ACC112 (cell line): ENCODE measurements around the gene PIN1.

Source experiments
- H2AFZ ChIP-seq: fragments of 200-600 bp; sonication (generic); one replicate; pipeline ENCODE4 v1.6.0; 2017; ENCODE audit warnings: antibody characterized with exemption, low read length; ENCODE audit not compliant: unreplicated experiment
- H3K27ac ChIP-seq: fragments of 200-600 bp; sonication (generic); 2 replicates; pipeline ENCODE4 v1.5.1; 2014; ENCODE audit warnings: low read depth, mild to moderate bottlenecking, antibody characterized with exemption, low read length, moderate library complexity
- H3K27me3 ChIP-seq: fragments of 200-600 bp; sonication (generic); 2 replicates; pipeline ENCODE4 v1.6.1; 2014; ENCODE audit warnings: mild to moderate bottlenecking, antibody characterized with exemption, low read length, moderate library complexity, mixed read lengths; ENCODE audit not compliant: insufficient read depth
- H3K36me3 ChIP-seq: fragments of 200-600 bp; sonication (generic); 2 replicates; pipeline ENCODE4 v1.6.1; 2016; ENCODE audit warnings: mild to moderate bottlenecking, antibody characterized with exemption, low read length, moderate library complexity, mixed read lengths; ENCODE audit not compliant: insufficient read depth
- H3K4me1 ChIP-seq: fragments of 200-600 bp; sonication (generic); one replicate; pipeline ENCODE4 v1.6.1; 2016; ENCODE audit warnings: low read length, mixed read lengths; ENCODE audit not compliant: insufficient read depth, unreplicated experiment, control insufficient read depth
- H3K4me3 ChIP-seq: fragments of 200-600 bp; sonication (generic); 2 replicates; pipeline ENCODE4 v1.5.1; 2014; ENCODE audit warnings: mild to moderate bottlenecking, low read depth, low read length
- H3K79me2 ChIP-seq: fragments of 200-600 bp; sonication (generic); one replicate; pipeline ENCODE4 v1.6.0; 2016; ENCODE audit warnings: low read length; ENCODE audit not compliant: control insufficient read depth, unreplicated experiment, insufficient read depth

Gene PIN1

DNA sequence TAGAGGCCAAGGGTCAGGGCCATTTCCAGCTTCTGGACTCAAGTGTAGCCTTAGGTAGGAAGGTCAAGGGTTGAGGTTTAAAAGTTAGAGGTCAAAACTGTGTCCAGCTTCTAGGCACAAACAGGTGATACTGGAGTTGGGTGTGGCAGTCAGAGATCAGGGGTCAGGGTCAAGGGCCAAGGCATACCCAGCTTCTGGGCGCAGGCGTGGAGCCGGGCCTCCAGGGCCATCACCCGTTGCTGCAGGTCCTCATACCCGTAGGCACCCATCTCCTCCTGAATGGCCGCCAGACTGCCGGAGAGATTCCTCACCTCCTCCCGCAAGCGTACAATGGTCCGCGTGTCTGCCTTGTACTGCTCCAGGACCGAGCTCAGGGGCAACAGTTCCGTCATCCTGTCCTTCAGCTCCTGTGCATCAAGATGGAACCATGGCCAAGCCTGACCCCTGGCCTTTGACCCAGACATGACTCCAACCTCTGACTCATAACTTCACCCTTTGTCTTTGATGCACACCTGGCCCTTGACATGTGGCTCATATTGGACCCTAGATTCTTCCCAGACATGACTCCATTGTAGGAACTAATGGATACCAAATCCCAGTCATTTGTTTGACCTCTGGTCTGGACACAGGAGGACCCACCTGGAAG lies 22.1 kb downstream of the PIN1 start:
- H3K79me2 ChIP-seq: no peaks in the 10 kb centered on the region
- no peaks in the 10 kb centered on the region for H3K4me1 ChIP-seq
- H3K36me3 ChIP-seq: no peaks in the 10 kb centered on the region
- no peak overlapping the region for H2AFZ ChIP-seq
- H3K27ac ChIP-seq: no peak overlapping the region
- H3K4me3 ChIP-seq: no peak overlapping the region
- H3K27me3 ChIP-seq: no peaks in the 10 kb centered on the region

DNA sequence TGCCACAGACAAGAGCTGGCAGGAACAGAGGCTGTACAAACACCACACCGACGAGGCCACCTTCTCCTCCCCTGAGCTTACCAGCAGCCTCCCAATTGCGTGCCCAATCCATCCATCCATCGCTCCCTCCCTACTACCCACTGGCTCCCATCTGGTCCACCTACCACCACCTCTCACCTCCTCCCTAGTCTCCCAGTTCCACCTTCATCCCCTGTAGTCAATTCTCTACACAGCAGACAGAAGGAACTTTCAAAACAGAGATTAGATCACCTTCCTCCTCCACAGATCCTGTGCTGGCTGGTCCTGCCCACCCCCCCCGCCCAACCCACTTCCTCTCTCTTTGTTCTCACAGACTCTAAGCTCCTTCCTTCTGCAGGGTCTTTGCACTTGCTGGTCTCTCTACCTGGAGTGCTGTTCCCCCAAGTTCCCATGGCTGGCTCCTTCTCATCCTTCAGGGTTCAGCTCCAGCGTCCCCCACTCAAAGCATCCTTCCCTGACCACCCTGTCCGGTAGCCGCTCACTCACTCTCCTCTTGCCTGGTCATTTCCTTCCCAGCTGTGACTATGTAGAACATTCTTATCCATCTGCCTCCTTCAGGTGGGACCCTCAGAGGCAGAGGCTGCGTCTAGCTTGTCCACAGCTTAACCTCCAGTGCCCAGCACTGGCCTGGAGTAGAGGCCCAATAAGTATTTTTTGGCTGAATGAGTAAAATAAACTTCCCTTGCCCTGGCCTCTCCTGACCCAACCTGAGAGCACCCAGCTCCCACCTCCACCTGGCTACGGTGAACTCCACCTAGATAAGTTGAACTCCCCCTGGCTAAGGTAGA lies 23.0 kb downstream of the PIN1 start:
- Histone ChIP-seq H3K79me2 (no peaks in the 10 kb centered on the region), H3K4me3 (no peak overlapping the region), H3K27ac (no peak overlapping the region)

DNA sequence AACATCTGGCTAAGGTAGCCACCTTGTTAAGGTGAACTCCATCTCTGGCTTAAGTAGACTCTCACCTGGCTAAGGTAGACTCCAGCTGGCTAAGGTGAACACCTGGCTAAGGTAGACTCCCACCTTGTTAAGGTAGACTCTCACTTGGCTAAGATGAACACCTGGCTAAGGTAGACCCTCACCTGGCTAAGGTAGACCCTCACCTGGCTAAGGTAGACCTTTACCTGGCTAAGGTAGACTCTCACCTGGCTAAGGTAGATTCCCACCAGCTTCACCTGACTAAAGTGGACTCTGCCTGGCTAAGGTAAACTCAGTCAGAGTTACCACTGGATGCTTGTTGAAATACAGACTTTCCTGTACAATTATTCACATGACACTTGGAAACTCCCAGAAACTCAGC lies 23.6 kb downstream of the PIN1 start:
- no peak overlapping the region for H2AFZ ChIP-seq
- H3K27me3 ChIP-seq: no peaks in the 10 kb centered on the region
- H3K4me1 ChIP-seq: no peaks in the 10 kb centered on the region
- H3K27ac ChIP-seq: no peak overlapping the region
- H3K4me3 ChIP-seq: no peak overlapping the region
- H3K79me2 ChIP-seq: no peaks in the 10 kb centered on the region
- no peaks in the 10 kb centered on the region for H3K36me3 ChIP-seq

More for the DNA sequence above, 23.0 kb downstream of the PIN1 start:
- H3K4me1 ChIP-seq: no peaks in the 10 kb centered on the region
- no peak overlapping the region for H2AFZ ChIP-seq
- H3K27me3 ChIP-seq: no peaks in the 10 kb centered on the region
- H3K36me3 ChIP-seq: no peaks in the 10 kb centered on the region

DNA sequence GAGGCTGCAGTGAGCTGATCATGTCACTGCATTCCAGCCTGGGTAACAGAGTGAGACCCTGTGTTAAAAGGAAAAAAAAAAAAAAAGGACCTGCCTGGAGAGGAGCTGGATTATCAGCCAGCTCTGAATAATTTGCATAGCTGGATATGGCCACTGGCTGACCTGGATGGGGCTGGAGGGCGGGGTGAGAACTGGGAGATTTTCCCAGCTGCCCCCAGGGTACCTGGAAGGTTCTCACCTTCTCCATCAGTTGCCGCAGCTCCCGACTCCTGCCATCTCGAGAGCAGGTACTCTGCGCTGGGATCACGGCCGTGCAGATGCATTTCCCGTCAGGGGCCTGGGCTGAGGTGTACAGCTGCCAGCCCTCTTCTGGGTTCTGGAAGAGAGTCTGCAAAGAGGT lies 25.3 kb downstream of the PIN1 start:
- Histone ChIP-seq H3K4me1 (no peaks in the 10 kb centered on the region), H3K27me3 (no peaks in the 10 kb centered on the region), H3K79me2 (no peaks in the 10 kb centered on the region), H3K27ac (no peak overlapping the region), H2AFZ (no peak overlapping the region), H3K36me3 (no peaks in the 10 kb centered on the region), H3K4me3 (no peak overlapping the region)

DNA sequence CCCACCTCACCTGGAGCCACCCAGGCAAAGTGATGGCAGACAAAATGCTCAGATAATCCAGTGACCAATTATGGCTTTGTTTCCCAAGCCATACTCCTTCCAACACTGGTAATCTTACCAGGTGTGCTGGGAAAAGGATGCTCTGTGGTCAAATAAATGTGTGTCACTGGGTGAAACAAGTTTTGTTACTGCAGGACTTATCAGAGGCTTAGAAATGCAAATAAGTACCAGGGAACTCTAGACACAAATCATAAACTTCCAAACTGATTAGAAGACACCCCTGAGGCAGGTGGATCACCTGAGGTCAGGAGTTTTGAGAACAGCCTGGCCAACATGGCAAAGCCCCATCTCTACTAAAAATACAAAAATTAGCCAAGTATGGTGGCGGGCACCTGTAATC lies 26.4 kb downstream of the PIN1 start:
- no peaks in the 10 kb centered on the region for H3K36me3 ChIP-seq
- no peaks in the 10 kb centered on the region for H3K4me1 ChIP-seq
- no peak overlapping the region for H2AFZ ChIP-seq
- no peaks in the 10 kb centered on the region for H3K79me2 ChIP-seq
- no peak overlapping the region for H3K27ac ChIP-seq
- peaks cover 3% of the 10 kb centered on the region; the same call in 1 of the 2 replicates for H3K27me3 ChIP-seq
- no peak overlapping the region for H3K4me3 ChIP-seq

DNA sequence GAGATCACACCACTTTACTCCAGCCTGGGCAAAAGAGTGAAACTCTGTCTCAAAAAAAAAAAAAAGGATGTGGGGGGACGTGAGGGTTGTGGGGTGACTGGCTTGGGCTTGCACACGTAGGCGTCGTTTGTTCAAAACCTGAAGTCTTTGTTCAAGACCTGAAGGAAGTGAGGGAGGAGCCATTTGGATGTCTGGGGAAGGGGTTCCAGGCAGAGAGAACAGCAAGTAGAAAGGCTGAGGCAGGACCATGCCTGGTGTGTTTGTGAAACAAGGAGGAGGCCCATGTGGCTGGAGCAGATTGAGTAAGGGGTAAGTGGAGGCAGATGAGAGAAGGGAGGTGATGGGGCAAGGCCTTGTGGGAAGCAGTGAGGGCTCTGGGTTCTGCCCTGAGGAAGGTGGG lies 27.8 kb downstream of the PIN1 start:
- Histone ChIP-seq H3K79me2 (no peaks in the 10 kb centered on the region), H3K36me3 (no peaks in the 10 kb centered on the region), H3K27ac (no peak overlapping the region), H3K4me1 (no peaks in the 10 kb centered on the region), H3K4me3 (no peak overlapping the region), H2AFZ (no peak overlapping the region), H3K27me3 (peaks cover 7% of the 10 kb centered on the region; the same call in 1 of the 2 replicates)

DNA sequence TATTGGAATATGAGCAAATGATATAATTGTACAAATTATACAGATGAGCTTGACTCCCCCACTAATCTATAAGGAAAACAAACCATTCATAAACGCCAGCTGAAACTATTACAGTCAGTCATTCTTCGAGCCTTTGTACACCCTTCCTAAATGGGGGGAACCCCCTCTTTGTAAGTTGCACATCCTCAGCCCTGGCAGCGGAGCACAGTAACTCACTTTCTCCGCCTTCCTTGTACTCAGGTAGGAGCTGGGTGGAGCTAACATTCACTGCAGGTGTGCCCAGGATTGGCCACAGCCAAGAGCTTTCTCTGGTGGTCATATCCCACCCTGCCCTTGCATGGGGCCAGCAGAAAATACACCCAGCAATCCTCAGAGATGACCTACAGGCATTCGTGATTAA lies 28.6 kb downstream of the PIN1 start:
- no peak overlapping the region for H2AFZ ChIP-seq
- H3K4me3 ChIP-seq: no peak overlapping the region
- H3K79me2 ChIP-seq: no peaks in the 10 kb centered on the region
- peaks cover 7% of the 10 kb centered on the region; the same call in 1 of the 2 replicates for H3K27me3 ChIP-seq
- no peaks in the 10 kb centered on the region for H3K4me1 ChIP-seq
- no peaks in the 10 kb centered on the region for H3K36me3 ChIP-seq
- H3K27ac ChIP-seq: no peak overlapping the region

DNA sequence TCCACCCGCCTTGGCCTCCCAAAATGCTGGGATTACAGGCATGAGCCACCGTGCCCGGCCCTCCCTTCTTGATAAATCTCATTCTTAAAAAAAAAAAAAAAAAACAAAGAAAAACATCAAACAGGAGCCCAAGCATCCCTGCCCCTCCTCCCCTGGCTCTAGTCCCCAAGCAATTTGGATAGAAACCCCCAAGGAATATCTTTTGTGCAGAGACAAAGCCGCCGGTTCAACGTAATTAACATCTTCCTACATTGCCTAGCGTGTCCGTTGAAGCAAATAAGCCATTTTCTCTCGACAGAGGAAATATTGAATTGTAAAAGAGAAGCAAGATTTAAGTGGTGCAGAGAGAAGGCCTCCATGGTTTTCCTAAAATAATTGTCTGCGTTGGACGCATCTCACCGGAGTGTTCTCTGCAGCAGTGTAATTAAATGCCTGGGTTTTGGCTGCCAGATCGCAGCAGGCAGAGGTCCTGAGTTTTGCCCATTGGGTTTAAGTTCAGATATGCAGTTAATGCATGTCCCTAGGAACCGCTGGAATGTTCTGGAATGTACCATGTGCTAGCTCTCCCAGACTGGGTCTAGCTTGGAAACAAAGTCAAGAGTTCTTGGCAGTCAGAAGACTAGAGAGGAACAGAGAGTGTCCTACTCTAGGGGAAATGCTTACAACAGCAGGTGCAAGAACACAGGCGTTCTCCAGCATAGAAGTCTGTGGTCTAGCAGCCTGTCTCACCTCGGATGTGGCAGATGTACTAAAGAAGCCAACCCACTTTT lies 30.8 kb downstream of the PIN1 start:
- Histone ChIP-seq H3K27me3 (peaks cover 7% of the 10 kb centered on the region; the same call in 1 of the 2 replicates), H3K4me3 (no peak overlapping the region), H3K4me1 (no peaks in the 10 kb centered on the region), H3K36me3 (no peaks in the 10 kb centered on the region), H3K27ac (no peak overlapping the region), H2AFZ (no peak overlapping the region), H3K79me2 (no peaks in the 10 kb centered on the region)

DNA sequence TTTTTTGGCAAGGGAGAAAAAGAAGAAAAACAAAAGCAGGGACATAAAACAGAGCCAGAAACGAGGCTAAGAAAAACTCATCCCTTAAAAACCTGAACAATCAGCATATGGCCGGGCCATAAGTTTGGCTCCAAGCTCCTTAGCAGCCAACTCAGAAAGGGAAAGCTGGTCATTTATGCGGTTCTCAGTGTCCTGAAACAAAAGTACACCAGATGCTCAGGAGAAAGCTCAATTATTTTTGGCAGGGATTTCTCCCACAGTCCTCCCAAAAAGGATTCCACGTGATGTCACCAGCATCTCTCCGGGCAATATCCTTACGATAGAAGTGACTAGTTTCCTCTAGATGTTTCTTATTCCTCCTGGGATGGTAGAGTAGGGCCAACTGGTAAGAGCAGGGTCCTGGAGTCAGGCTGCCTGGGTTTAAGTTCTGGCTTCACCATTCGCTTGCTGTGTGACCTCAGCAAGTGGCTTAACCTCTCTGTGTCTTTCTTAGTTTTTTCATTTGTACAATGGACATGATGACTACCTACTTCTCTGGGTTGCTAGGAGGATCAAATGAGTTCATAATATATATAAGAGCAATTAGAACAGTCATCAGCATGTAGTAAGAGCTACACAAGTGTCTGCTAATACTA lies 34.0 kb downstream of the PIN1 start:
- Histone ChIP-seq H3K4me3 (no peak overlapping the region), H3K36me3 (no peaks in the 10 kb centered on the region), H3K27ac (no peak overlapping the region), H3K4me1 (no peaks in the 10 kb centered on the region), H3K79me2 (no peaks in the 10 kb centered on the region), H2AFZ (no peak overlapping the region), H3K27me3 (peaks cover 7% of the 10 kb centered on the region; the same call in 1 of the 2 replicates)

DNA sequence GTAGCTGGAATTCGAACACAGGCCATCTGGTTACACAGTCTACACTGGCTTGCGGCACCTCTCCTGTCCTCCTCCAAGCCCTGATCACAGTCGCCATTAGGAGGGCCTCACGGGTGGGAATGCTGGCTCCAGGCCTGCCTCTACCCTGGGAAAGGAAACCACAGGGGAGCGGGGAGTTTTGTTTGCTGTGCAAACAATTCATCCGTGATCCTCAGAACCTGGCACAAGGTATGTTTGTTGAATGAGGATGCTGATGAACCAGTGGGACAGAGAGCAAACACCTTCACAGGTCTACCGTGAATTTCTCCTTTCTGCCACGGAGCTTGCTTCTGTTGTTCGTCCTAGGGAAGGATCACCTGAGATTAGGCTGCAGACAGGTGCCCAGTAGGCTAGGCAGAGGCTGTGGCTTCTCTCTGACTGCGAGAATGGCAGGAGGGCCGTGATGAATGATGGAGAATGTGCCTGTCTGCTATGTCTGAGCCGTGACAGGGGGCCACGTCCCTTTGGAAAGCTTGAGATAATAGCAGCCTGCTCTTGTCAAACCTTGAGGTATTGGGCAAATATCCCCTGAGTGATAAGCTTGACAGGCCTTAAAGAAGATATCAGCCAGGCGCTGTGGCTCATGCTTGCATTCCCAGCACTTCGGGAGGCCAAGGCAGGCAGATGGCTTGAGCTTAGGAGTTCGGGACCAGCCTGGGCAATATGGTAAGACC lies 36.7 kb downstream of the PIN1 start:
- H3K36me3 ChIP-seq: no peaks in the 10 kb centered on the region
- 0 out of 2 replicates have a peak, but pooled peaks cover 1% of the 10 kb centered on the region for H3K27me3 ChIP-seq
- no peak overlapping the region for H2AFZ ChIP-seq
- no peak overlapping the region for H3K4me3 ChIP-seq
- no peaks in the 10 kb centered on the region for H3K79me2 ChIP-seq
- no peaks in the 10 kb centered on the region for H3K4me1 ChIP-seq
- no peak overlapping the region for H3K27ac ChIP-seq
